Breast epithelium (tissue), 3 donors: ENCODE results near the gene CA14.

ENCODE experiments used
- POLR2A ChIP-seq: fragments of 450-650 bp; IDR thresholded peaks from one replicate; pipeline ENCODE4 v1.6.1; 2016; ENCODE audit warnings: antibody characterized with exemption, mild to moderate bottlenecking, moderate library complexity
- POLR2AphosphoS5 ChIP-seq, 3 donors: sonication (generic); formaldehyde crosslinking; IDR thresholded peaks; one replicate each; pipeline ENCODE4 v1.6.1; 2017; ENCODE audit warnings: antibody characterized with exemption in 3 of 3
- TF ChIP-seq, protein P1 (sequence below), 3 donors: fragments of 450-650 bp; IDR thresholded peaks; one replicate each; pipeline ENCODE4 v1.5.1; 2016 to 2017; ENCODE audit warnings: antibody characterized with exemption in 3 of 3, mild to moderate bottlenecking in 3 of 3, moderate library complexity in 3 of 3

- TF ChIP-seq, protein P1, sequence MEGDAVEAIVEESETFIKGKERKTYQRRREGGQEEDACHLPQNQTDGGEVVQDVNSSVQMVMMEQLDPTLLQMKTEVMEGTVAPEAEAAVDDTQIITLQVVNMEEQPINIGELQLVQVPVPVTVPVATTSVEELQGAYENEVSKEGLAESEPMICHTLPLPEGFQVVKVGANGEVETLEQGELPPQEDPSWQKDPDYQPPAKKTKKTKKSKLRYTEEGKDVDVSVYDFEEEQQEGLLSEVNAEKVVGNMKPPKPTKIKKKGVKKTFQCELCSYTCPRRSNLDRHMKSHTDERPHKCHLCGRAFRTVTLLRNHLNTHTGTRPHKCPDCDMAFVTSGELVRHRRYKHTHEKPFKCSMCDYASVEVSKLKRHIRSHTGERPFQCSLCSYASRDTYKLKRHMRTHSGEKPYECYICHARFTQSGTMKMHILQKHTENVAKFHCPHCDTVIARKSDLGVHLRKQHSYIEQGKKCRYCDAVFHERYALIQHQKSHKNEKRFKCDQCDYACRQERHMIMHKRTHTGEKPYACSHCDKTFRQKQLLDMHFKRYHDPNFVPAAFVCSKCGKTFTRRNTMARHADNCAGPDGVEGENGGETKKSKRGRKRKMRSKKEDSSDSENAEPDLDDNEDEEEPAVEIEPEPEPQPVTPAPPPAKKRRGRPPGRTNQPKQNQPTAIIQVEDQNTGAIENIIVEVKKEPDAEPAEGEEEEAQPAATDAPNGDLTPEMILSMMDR (IDR thresholded peaks at IDR 0.05) = no peak
- TF ChIP-seq POLR2A (no peak), POLR2AphosphoS5 (IDR thresholded peaks at IDR 0.05) (no peak)
Observed at GRCh38 chr1:150235294-150235851, 22.2 kb upstream of the CA14 start.
